ENCODE measurements around the gene AGK.
"Not testable (repeated sequence)": the region's sequence is repeated elsewhere in the genome, so short reads cannot be mapped to it uniquely, and the experiment has no call there.

The AGK gene

GRCh38 chr7:141647701-141648100 is 96.5 kb downstream of the AGK start:
- DNase-seq (ENCODE audit: low spot score) = not testable (repeated sequence)

GRCh38 chr7:141648276-141649114 is 97.3 kb downstream of the AGK start:
- DNase-seq (ENCODE audit: low spot score) = no peak

DNA sequence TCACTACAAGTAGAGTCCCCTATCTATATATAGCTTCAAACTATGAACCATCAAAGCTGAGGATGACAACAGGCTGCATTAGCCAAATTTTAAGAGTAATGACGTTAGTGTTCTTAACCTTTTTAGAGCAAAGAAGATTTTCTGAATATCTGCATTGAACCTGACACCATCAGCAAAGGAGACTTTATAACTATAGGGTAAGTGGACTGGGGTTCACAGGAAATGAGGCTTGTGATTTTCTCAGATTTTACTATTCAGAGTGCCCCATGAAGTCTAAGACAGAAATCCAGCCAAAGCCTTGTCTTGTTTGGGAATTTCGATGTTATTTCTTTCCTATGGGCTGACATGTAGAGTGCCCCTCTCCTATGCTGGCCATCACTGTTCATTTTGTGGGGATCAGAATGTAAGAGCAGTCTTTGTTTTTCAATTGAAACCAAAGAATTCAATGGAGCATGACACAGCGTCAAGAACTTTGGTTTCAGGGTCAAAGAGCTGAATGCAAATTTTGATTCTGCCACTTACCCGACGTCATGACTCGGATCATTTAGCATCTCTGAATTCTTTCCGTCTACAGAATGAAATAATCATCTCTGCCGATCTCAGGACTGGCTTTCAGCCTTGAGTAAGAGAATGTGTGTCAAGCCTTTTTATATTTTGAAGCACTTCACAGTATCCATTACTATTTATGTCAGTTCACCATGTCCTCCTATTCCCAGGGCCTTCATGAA is 98.1 kb downstream of the AGK start:
- DNase-seq (ENCODE audit: low spot score) = no peak

DNA sequence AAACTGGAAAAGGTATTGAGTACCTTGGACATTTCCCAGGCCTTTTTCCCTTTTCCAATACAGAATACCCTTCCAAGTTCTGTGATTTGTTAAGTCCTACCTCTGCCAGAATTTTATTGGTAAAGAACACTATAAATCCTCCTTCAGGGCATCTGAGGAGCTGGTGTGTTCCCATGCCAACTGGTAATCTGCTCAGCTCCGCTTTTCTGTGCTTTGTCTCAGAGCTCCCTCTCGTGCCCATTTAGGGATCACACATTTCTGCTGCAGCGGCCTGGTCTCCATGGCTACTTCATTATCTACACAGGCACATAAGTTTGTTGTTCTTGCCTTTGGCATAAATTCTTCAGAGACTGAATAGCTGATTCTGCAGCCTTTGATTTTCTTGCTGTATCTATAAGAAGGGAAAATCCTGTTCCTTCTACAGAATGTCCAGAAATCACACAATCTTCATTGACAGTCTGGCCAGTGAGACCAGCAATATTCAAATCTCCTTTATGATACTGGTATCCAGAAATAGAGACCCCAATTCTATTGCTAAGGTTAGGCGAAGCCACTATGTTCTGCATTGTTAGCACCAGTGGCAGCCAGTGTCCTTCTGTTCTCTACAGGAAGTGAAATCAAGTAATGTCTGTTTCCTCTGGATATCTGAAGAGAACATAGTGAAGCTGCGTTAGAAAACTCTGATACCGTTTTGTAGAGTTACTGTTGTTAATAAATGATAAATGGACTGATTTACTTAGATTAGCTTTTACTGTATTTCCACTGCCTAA is 98.8 kb downstream of the AGK start:
- DNase-seq (ENCODE audit: low spot score) = peak; percentile 94

DNA sequence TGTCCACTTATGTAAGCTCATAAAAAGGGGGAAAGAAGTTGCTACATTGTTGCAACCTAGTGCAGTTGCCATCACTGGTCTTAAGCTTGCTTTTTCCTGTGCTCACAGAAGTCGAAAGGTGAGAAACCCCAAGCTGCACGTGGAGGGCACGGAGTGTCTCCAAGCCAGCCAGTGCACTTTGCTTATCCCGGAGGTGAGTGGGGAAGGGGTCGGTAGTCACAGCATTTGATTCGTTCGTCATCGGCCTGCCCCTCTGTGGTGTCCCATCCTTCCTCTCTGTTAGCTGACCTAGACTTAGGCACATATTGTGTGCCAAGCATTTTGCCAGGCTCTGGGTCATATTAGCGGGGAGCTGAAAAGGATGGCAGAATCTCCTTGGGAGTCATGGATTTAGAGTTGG is 100.2 kb downstream of the AGK start:
- DNase-seq (ENCODE audit: low spot score) = no peak

DNA sequence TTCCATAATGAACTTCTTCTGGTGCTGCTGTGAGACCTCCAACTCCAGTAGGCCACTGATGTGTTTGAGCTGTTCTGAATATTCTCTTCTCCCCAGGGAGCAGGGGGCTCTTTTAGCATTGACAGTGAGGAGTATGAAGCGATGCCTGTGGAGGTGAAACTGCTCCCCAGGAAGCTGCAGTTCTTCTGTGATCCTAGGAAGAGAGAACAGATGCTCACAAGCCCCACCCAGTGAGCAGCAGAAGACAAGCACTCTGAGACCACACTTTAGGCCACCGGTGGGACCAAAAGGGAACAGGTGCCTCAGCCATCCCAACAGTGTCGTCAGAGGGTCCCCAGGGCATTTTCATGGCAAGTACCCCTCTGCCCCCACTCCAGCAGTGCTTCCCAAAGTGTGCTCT is 101.5 kb downstream of the AGK start:
- DNase-seq (ENCODE audit: low spot score) = no peak

GRCh38 chr7:141654551-141654950 is 103.3 kb downstream of the AGK start:
- DNase-seq (ENCODE audit: low spot score) = peak; percentile 93

GRCh38 chr7:141659501-141659900 is 108.3 kb downstream of the AGK start:
- no peak for DNase-seq (ENCODE audit: low spot score)

- peak; percentile 76 for DNase-seq (ENCODE audit: low spot score)
Observed at GRCh38 chr7:141660259-141660658, 109.0 kb downstream of the AGK start.

GRCh38 chr7:141663081-141663849 is 112.1 kb downstream of the AGK start:
- DNase-seq (ENCODE audit: low spot score) = no peak

DNA sequence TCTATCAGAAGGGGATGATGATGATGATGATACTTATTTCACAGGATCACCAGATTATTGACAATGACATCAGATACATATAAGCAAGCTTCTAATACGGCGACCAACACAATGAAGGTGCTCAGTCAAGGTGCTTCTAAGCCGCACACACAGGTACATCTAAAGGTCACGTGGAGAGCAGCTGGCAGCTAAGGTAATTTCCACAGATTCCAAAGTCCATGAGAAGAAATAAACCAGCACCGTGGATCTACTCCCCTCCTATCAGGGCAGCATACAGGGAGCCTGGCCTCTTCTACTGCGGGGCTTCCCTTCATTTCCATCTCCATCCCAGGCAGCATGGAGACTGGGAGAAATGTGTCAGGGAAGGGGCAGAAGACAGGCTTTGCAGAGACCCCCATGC is 113.2 kb downstream of the AGK start:
- DNase-seq (ENCODE audit: low spot score) = no peak

DNA sequence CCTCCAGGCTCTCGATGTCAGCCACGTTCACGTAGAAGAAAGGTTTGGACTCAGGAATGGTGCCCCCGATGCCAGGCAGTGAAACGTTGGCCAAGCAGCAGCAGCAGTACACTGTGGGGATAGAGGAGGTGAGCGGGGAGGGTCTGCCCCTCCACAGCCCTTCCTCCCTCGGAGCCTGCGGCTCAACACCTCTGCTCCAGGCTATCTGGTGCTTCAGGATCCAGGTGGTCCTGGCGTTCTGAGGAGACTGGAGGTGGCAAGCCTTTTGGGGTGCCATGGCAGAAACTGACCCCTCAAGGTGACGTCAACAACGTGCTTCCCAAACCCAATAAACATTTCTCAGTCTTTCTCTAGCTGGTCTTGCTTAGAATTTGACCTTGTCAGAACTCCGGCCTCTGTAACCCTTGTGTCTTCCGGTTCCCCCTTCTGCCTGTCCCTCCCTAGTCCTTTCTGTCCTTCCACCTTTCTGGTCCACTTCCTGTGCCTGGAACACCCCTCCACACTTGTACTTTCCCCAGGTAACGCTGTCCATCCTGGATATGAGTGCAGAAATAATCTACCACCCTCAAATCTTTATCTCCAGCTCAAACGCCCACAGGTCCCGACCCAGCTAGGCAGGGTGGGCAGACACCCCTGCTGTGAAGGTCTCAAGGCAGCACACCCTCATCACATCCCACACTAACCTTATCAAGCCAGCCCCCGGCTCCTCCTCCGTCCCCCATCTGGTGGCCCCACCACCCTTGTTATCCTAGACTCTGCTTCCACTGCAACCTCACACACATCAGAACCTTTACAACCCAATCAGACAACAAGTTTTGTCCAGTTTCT is 114.2 kb downstream of the AGK start:
- no peak for DNase-seq (ENCODE audit: low spot score)

DNA sequence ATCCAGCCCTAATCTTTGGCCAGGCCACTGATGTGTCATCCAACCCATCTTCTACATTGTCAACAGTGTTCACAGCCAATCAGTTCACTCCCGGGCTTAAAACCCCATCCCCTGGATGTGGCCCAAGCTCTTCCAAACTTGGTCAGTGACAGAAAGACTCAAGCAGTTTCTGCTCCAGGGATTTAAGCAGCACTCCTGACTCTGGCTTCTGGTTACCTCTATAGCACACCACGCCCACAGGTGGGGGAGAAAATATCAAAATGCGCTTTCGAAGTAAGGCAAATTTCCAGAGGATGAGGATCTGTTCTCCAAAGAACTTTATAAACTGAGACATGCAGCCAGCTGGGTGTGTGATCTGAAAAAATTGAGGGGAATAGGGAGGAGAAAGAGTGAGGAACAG is 114.9 kb downstream of the AGK start:
- no peak for DNase-seq (ENCODE audit: low spot score)

- DNase-seq (ENCODE audit: low spot score) = no peak
Observed at GRCh38 chr7:141668853-141669252, 117.6 kb downstream of the AGK start.

DNA sequence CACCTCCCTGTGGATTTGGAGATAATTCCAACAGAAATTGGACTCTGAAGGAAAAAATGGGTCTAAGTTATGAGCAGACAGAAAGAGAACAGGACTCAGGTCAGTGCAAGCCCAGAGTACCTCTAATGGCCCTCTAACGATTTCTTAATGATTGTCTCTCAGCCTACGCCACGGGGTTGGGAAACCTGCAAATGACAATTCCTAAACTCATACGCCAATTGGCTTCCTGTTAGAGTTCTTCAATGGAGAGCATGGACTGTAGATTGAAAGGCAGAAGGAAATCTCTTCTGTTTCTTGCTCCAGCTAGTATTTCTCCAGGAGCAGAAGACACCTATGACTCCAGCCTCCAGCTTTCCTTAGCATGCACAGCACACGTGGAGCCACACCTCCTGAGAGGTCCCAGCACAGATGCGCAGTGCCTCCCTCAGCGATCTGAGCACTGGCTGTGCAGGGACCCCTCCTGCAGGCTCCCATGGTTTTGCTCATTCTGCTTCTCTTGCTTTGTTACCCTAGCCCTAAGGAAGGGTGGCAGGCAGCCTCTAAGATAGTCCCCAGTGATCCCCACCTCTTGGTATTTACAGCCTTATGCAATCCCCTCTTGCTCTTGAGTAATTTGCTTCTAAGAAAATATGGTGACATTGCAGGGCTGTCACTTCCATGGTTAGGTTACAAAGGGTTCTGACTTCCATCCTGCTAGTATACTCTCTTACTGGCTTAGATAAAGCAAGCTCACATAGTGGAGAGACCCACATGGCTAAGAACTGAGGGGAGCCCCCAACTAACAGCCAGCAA is 120.7 kb downstream of the AGK start:
- DNase-seq (ENCODE audit: low spot score) = no peak

GRCh38 chr7:141673346-141673745 is 122.1 kb downstream of the AGK start:
- DNase-seq (ENCODE audit: low spot score) = no peak

DNA sequence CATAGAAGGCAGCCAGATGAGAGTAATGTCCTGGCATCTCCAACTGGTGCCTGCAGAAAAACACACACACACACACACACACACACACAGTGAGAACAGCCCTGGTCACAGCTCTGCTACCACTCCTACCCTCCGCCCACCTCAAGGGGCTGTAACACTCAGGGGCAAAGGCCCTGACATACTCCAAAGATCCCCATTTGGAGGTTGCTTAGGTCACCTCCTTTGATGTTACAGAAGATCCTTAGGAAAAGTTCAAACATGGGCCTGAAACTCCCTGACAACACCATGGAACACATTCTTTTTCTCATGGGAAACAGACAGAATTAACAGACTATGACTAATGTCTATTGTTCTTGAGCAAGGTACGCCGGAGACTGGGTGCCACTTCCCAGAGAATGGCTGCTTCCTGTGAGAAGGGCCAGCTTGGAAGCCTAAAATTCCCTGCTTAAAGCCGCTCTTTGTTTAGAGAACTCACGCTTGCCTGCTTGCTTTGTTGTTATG is 123.0 kb downstream of the AGK start:
- DNase-seq (ENCODE audit: low spot score) = no peak

DNA sequence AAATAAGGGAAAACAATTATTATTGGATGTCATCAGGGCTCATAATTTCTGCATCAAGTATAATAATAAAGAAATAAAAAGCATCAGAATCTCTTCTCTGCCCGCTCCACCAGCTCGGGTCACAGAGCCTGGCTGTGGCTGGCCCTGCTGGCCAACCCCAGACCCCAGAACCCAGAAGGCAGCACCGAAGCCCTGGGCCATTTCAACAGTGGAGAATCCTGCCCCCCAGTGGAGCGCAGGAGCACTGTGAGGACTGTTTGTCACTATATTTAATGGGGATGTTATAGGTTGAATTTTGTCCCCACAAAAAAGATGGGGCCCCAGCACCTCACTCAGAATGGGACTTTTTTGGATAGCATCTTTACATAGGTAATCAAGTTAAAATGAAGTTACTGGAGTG is 123.5 kb downstream of the AGK start:
- no peak for DNase-seq (ENCODE audit: low spot score)

DNA sequence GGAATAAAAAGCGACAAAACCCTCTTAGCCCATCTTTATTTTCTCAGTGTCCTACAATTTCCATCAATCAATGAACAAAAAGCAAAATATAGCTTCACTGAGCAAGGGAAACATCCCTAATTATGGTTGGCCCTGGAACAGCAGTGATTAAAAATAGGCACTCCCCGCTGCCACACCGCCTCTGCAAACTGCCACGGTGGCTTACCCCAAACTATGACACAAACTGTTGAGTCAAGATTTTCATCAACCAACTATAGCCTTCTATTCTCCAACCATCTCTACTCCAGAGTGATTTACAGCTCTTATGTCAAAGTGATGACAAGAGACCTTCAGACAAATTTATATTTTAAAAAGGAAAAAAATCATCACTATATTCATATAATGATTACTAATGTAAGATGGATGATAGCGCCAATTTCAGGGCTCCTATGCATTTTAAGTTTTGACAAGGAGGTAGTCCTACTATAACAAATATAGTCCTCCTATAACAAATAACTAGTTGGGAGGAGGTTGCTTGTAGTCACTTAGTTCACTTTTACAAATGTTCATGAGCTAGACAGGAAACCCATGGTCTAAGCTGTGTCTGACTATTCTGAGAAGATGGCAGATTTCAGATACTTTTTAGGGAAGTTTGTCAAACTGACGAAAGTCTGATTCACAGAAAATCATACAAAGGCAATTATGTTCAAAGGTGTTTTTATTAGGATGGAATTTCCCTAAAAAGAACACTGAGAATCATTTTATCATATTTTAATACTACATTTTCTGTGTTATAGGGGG is 124.4 kb downstream of the AGK start:
- peak; percentile 36 for DNase-seq (ENCODE audit: low spot score)
